Subcutaneous adipose tissue (tissue), 4 donors: ENCODE results near the gene FAM227A. TPM values are rescaled to one million over a fixed set of nuclear protein-coding genes. Genes with fewer than 3 reads are reported as not detected.

Experiments
- CTCF ChIP-seq: fragments of 450-650 bp; IDR thresholded peaks from one replicate; pipeline ENCODE4 v1.5.1; 2016; ENCODE audit warnings: low read depth, mild to moderate bottlenecking, control low read depth, antibody characterized with exemption, moderate library complexity
- total RNA-seq, 4 donors: library from RNA; depleted of rRNA; stranded (reverse); fragments of >200 nt; gene quantifications; one replicate each; pipeline ENCODE4 v1.1.0, GENCODE V29; 2016

Gene FAM227A
- total RNA-seq, 4 donors from 2014 or later, result 0.88 to 1.9 TPM; not detected in 2

- no peak for TF ChIP-seq CTCF
These were observed 41.7 kb downstream of the FAM227A start for GRCh38 chr22:38614332-38615063.

- TF ChIP-seq CTCF, result no peak
These were observed 42.6 kb downstream of the FAM227A start for GRCh38 chr22:38613588-38613987.

GRCh38 chr22:38612217-38613006 is 43.8 kb downstream of the FAM227A start:
- no peak for TF ChIP-seq CTCF

GRCh38 chr22:38611559-38611958 is 44.6 kb downstream of the FAM227A start:
- no peak for TF ChIP-seq CTCF

- no peak for TF ChIP-seq CTCF
These were observed 46.0 kb downstream of the FAM227A start for GRCh38 chr22:38610234-38610633.

- no peak for TF ChIP-seq CTCF
These were observed 47.0 kb downstream of the FAM227A start for GRCh38 chr22:38608992-38609750.

- TF ChIP-seq CTCF, result no peak
These were observed 48.5 kb downstream of the FAM227A start for GRCh38 chr22:38607680-38608079.
